ENCODE data around the gene RPS6KA2. TPM values are rescaled to one million over a fixed set of nuclear protein-coding genes. Genes with fewer than 3 reads are reported as not detected.

RPS6KA2 gene
- total and polyA plus RNA-seq, 9 donors: 24.4 to 75.5 (median 48.1) TPM

GRCh38 chr6:166650824-166651807 is 24.1 kb upstream of the RPS6KA2 start:
- H3K4me1 ChIP-seq (ENCODE audit: insufficient read depth): no peaks in the 10 kb centered on the region
- intact Hi-C loops (cut with DNase I): no loop called here
- H3K27me3 ChIP-seq: no peaks in the 10 kb centered on the region
- no peak for TF ChIP-seq POLR2A (IDR thresholded peaks at IDR 0.05)
- no peak for TF ChIP-seq EP300 (IDR thresholded peaks at IDR 0.05)
- no peak for TF ChIP-seq CTCF (IDR thresholded peaks at IDR 0.05)
- no peak for DNase-seq
- no peak overlapping the region for H3K4me3 ChIP-seq
- H3K36me3 ChIP-seq: no peaks in the 10 kb centered on the region
- H3K27ac ChIP-seq: no peak overlapping the region
- H3K9me3 ChIP-seq: no peaks in the 10 kb centered on the region
- 85 to 89% (median 87%) methylated on average over 12 of the region's 12 CpGs for WGBS, 3 donors

GRCh38 chr6:166650047-166650446 is 23.0 kb upstream of the RPS6KA2 start:
- TF ChIP-seq EP300 (IDR thresholded peaks at IDR 0.05) (no peak), POLR2A (IDR thresholded peaks at IDR 0.05) (no peak), CTCF (IDR thresholded peaks at IDR 0.05) (no peak)
- Histone ChIP-seq H3K4me3 (no peak overlapping the region), H3K36me3 (no peaks in the 10 kb centered on the region), H3K9me3 (no peaks in the 10 kb centered on the region), H3K27me3 (no peaks in the 10 kb centered on the region), H3K4me1 (ENCODE audit: insufficient read depth) (no peaks in the 10 kb centered on the region), H3K27ac (no peak overlapping the region)
- WGBS, 3 donors: 73 to 83% (median 75%) methylated on average over 3 of the region's 3 CpGs
- no peak for DNase-seq
- intact Hi-C loops (cut with DNase I): no loop called here

- Histone ChIP-seq H3K36me3 (no peaks in the 10 kb centered on the region), H3K27me3 (no peaks in the 10 kb centered on the region), H3K4me3 (no peak overlapping the region), H3K27ac (no peak overlapping the region), H3K9me3 (no peaks in the 10 kb centered on the region), H3K4me1 (ENCODE audit: insufficient read depth) (no peaks in the 10 kb centered on the region)
- 90 to 91% (median 91%) methylated on average over 9 of the region's 9 CpGs for WGBS, 3 donors
- TF ChIP-seq EP300 (IDR thresholded peaks at IDR 0.05): no peak
- no peak for TF ChIP-seq CTCF (IDR thresholded peaks at IDR 0.05)
- TF ChIP-seq POLR2A (IDR thresholded peaks at IDR 0.05): no peak
- no peak for DNase-seq
- intact Hi-C loops (cut with DNase I): no loop called here
These were observed 21.8 kb upstream of the RPS6KA2 start for GRCh38 chr6:166648846-166649245.

GRCh38 chr6:166647896-166648295 is 20.8 kb upstream of the RPS6KA2 start:
- no peak for DNase-seq
- Histone ChIP-seq H3K9me3 (no peaks in the 10 kb centered on the region), H3K36me3 (no peaks in the 10 kb centered on the region), H3K4me1 (ENCODE audit: insufficient read depth) (no peaks in the 10 kb centered on the region), H3K27ac (no peak overlapping the region), H3K4me3 (no peak overlapping the region), H3K27me3 (no peaks in the 10 kb centered on the region)
- 92 to 96% (median 92%) methylated on average over 11 of the region's 11 CpGs for WGBS, 3 donors
- intact Hi-C loops (cut with DNase I): no loop called here
- TF ChIP-seq CTCF (IDR thresholded peaks at IDR 0.05) (no peak), POLR2A (IDR thresholded peaks at IDR 0.05) (no peak), EP300 (IDR thresholded peaks at IDR 0.05) (no peak)
